Peyer's patch (tissue), 4 donors: ENCODE data around the gene EIF3D. TPM values are rescaled to one million over a fixed set of nuclear protein-coding genes. Genes with fewer than 3 reads are reported as not detected.

Experiments used
- DNase-seq, 3 donors: peaks; one replicate each; pipeline ENCODE4 v3.0.0-alpha.2; 2017 to 2019
- H3K27ac ChIP-seq, 4 donors: fragments of 200-600 bp; sonication (generic); one replicate each; pipeline ENCODE4 v1.5.1; 2016 to 2019
- H3K27me3 ChIP-seq, 2 donors: fragments of 200-600 bp; sonication (generic); one replicate each; pipeline ENCODE4 v1.5.1; 2019
- H3K36me3 ChIP-seq, 3 donors: fragments of 200-600 bp; sonication (generic); one replicate each; pipeline ENCODE4 v1.5.1; 2016 to 2019
- H3K4me1 ChIP-seq, 4 donors: fragments of 200-600 bp; sonication (generic); one replicate each; pipeline ENCODE4 v1.5.1; 2016 to 2019
- H3K4me3 ChIP-seq, 4 donors: fragments of 200-600 bp; sonication (generic); 1 replicate in 3 of 4; 2 replicates in 1 of 4; pipeline ENCODE4 v1.5.1; 2016 to 2019; ENCODE audit warnings: mild to moderate bottlenecking in 1 of 4
- H3K9me3 ChIP-seq, 4 donors: fragments of 200-600 bp; sonication (generic); one replicate each; pipeline ENCODE4 v1.5.1; 2016 to 2019; ENCODE audit warnings: mild to moderate bottlenecking in 1 of 4
- CTCF ChIP-seq, 6 experiments: fragments of 450-650 bp in 4 of 6; fragments of 200-600 bp in 2 of 6; sonication (generic) in 1 of 6; IDR thresholded peaks; one replicate each; pipeline ENCODE4 v1.5.1; 2017 to 2019; ENCODE audit warnings: antibody characterized with exemption in 6 of 6, mild to moderate bottlenecking in 3 of 6, moderate library complexity in 1 of 6
- POLR2A ChIP-seq, 2 donors: fragments of 450-650 bp; IDR thresholded peaks; one replicate each; pipeline ENCODE4 v1.5.1; 2017; ENCODE audit warnings: antibody characterized with exemption in 2 of 2, mild to moderate bottlenecking in 2 of 2, moderate library complexity in 2 of 2
- total RNA-seq, 4 donors: library from RNA; depleted of rRNA; stranded (reverse); fragments of >200 nt; gene quantifications; one replicate each; pipeline ENCODE4 v1.1.0, GENCODE V29; 2016

Gene EIF3D
- total RNA-seq, 4 donors from 2014 or later = 135 to 197 (median 167) TPM

- DNase-seq = no peak
- H3K27me3 ChIP-seq = no peaks in the 10 kb centered on the region
- H3K9me3 ChIP-seq = no peaks in the 10 kb centered on the region
- H3K4me1 ChIP-seq = peaks cover 0 to 16% (median 3%) of the 10 kb centered on the region in 4 donors
- peak overlapping the region in 2 of 4 donors; percentile 58 to 73 for H3K4me3 ChIP-seq
- H3K36me3 ChIP-seq = peaks cover 0 to 6% (median 0%) of the 10 kb centered on the region in 3 donors
- peak overlapping the region in 1 of 4 donors; percentile 86 for H3K27ac ChIP-seq
- no peak for TF ChIP-seq POLR2A (IDR thresholded peaks at IDR 0.05)
- TF ChIP-seq CTCF (IDR thresholded peaks at IDR 0.05) = no peak
Observed at GRCh38 chr22:36505998-36506635, 22.8 kb downstream of the EIF3D start.

GRCh38 chr22:36497910-36498665, 30.9 kb downstream of the EIF3D start:
- Histone ChIP-seq H3K9me3 (no peaks in the 10 kb centered on the region), H3K27ac (no peak overlapping the region), H3K27me3 (no peaks in the 10 kb centered on the region), H3K4me1 (peaks cover 0 to 7% (median 0%) of the 10 kb centered on the region in 4 donors), H3K4me3 (no peak overlapping the region), H3K36me3 (no peaks in the 10 kb centered on the region)
- no peak for TF ChIP-seq CTCF (IDR thresholded peaks at IDR 0.05)
- no peak for TF ChIP-seq POLR2A (IDR thresholded peaks at IDR 0.05)
- no peak for DNase-seq

GRCh38 chr22:36493690-36494110, 35.3 kb downstream of the EIF3D start:
- Histone ChIP-seq H3K4me1 (peaks cover 0 to 10% (median 0%) of the 10 kb centered on the region in 4 donors), H3K4me3 (peak overlapping the region in 1 of 4 donors; percentile 6), H3K27me3 (no peaks in the 10 kb centered on the region), H3K9me3 (no peaks in the 10 kb centered on the region), H3K27ac (peak overlapping the region in 1 of 4 donors; percentile 19), H3K36me3 (no peaks in the 10 kb centered on the region)
- DNase-seq = peak in 2 of 3 donors; percentile 75 to 77
- TF ChIP-seq CTCF (IDR thresholded peaks at IDR 0.05) = no peak
- TF ChIP-seq POLR2A (IDR thresholded peaks at IDR 0.05) = no peak

GRCh38 chr22:36492109-36492508, 36.9 kb downstream of the EIF3D start:
- no peak overlapping the region for H3K27ac ChIP-seq
- no peak overlapping the region for H3K4me3 ChIP-seq
- TF ChIP-seq CTCF (IDR thresholded peaks at IDR 0.05) = no peak
- no peak for TF ChIP-seq POLR2A (IDR thresholded peaks at IDR 0.05)
- DNase-seq = no peak
- no peaks in the 10 kb centered on the region for H3K27me3 ChIP-seq
- no peaks in the 10 kb centered on the region for H3K9me3 ChIP-seq
- no peaks in the 10 kb centered on the region for H3K36me3 ChIP-seq
- H3K4me1 ChIP-seq = peaks cover 0 to 10% (median 0%) of the 10 kb centered on the region in 4 donors

GRCh38 chr22:36491155-36491554, 37.8 kb downstream of the EIF3D start:
- no peak for DNase-seq
- H3K36me3 ChIP-seq = no peaks in the 10 kb centered on the region
- no peak for TF ChIP-seq POLR2A (IDR thresholded peaks at IDR 0.05)

More at GRCh38 chr22:36491155-36491554, 37.8 kb downstream of the EIF3D start:
- Histone ChIP-seq H3K4me3 (no peak overlapping the region), H3K27ac (no peak overlapping the region), H3K27me3 (no peaks in the 10 kb centered on the region), H3K4me1 (peaks cover 0 to 10% (median 0%) of the 10 kb centered on the region in 4 donors), H3K9me3 (no peaks in the 10 kb centered on the region)
